K562 (cell line): ENCODE results near the gene R3HDM2. TPM values are rescaled to one million over a fixed set of nuclear protein-coding genes. Genes with fewer than 3 reads are reported as not detected.

Experiments
- ATAC-seq: fragments of 200-7000 bp; cut with Tn5 transposase; 3 replicates; pipeline ENCODE4 v1.9.1; 2020; ENCODE audit warnings: moderate library complexity
- BruUV-seq: library from RNA; stranded (reverse); fragments of 400-500 nt; replicated peaks from 2 replicates; lab custom pipeline; 2021; lab: Mats Ljungman, UMichigan
- CTCF ChIA-PET: fragments of 300-600 bp; formaldehyde crosslinking; extraction: SDS; loops from one replicate; lab custom pipeline; 2021; ENCODE audit warnings: low intra/inter-chr PET ratio; lab: Yijun Ruan, JAX
- POLR2A ChIA-PET: fragments of 300-600, 350-650 bp; sonication (Branson Sonifier 250); formaldehyde crosslinking; extraction: SDS; loops from one replicate; lab custom pipeline; 2021; ENCODE audit warnings: antibody characterized with exemption, inconsistent platforms; lab: Yijun Ruan, JAX
- DNase-seq, 4 experiments: peaks; one replicate each; pipeline versions ENCODE4 v3.0.0 to v3.0.0-alpha.2; 2011 to 2018; ENCODE audit warnings: low spot score in 3 of 4, mixed read lengths in 3 of 4; ENCODE audit errors: extremely low read depth in 1 of 4
- FAIRE-seq: peaks from 2 replicates; lab custom pipeline; 2011; peaks lifted over from hg19 to GRCh38; lab: Jason Lieb, UNC
- H2AFZ ChIP-seq: 2 replicates; pipeline ENCODE4 v1.6.0; 2011; ENCODE audit warnings: low read depth, low read length, control low read depth, inconsistent platforms
- H3K27ac ChIP-seq: fragments of 200-600 bp; 3 replicates; pipeline ENCODE4 v1.8.0; 2011; ENCODE audit warnings: low read depth, mild to moderate bottlenecking, control low read depth, inconsistent platforms, low read length, moderate library complexity, mixed read lengths; ENCODE audit errors: extremely low read depth
- H3K27me3 ChIP-seq, 2 experiments: fragments of 300-600 bp in 1 of 2; 2 replicates in 1 of 2; 3 replicates in 1 of 2; pipeline versions ENCODE4 v1.6.0 to v1.8.0; 2011; ENCODE audit warnings: inconsistent platforms in 2 of 2, low read length in 2 of 2, mild to moderate bottlenecking in 1 of 2, mixed read lengths in 1 of 2, moderate library complexity in 1 of 2; ENCODE audit not compliant: control insufficient read depth in 2 of 2, insufficient read depth in 2 of 2
- H3K36me3 ChIP-seq: fragments of 300-600 bp; 3 replicates; pipeline ENCODE4 v1.8.0; 2011; ENCODE audit warnings: mild to moderate bottlenecking, low read length, inconsistent platforms; ENCODE audit not compliant: control insufficient read depth, insufficient read depth
- H3K4me1 ChIP-seq, 2 experiments: fragments of 200-600 bp in 1 of 2; replicated peaks in 1 of 2; 2 replicates in 1 of 2; 3 replicates in 1 of 2; pipeline versions ENCODE4 v1.5.1 to v1.8.0; 2011; ENCODE audit warnings: inconsistent platforms in 2 of 2, low read length in 2 of 2, mild to moderate bottlenecking in 1 of 2, mixed read lengths in 1 of 2, moderate library complexity in 1 of 2; ENCODE audit not compliant: control insufficient read depth in 2 of 2, insufficient read depth in 2 of 2
- H3K4me2 ChIP-seq: 2 replicates; pipeline ENCODE4 v1.6.1; 2011; ENCODE audit warnings: low read length, control low read depth, inconsistent platforms, mixed read lengths; ENCODE audit not compliant: insufficient read depth
- H3K4me3 ChIP-seq: fragments of 200-600 bp; sonication (generic), shearing (Covaris generic); 2 replicates; pipeline ENCODE4 v1.5.1; 2016; ENCODE audit warnings: control low read depth, inconsistent platforms
- H3K79me2 ChIP-seq: fragments of 200-600 bp; 3 replicates; pipeline ENCODE4 v1.8.0; 2011; ENCODE audit warnings: low read length, inconsistent platforms; ENCODE audit not compliant: control insufficient read depth, insufficient read depth
- H3K9ac ChIP-seq, 2 experiments: 2 replicates each; pipeline versions ENCODE4 v1.6.0 to v1.6.1; 2011; ENCODE audit warnings: low read depth in 2 of 2, low read length in 2 of 2, control low read depth in 1 of 2, inconsistent platforms in 1 of 2, mild to moderate bottlenecking in 1 of 2, mixed read lengths in 1 of 2; ENCODE audit not compliant: insufficient read depth in 1 of 2
- H3K9me1 ChIP-seq: one replicate; pipeline ENCODE4 v1.6.0; 2011; ENCODE audit warnings: inconsistent platforms, mild to moderate bottlenecking, low read length, moderate library complexity; ENCODE audit not compliant: control insufficient read depth, insufficient read depth
- H3K9me3 ChIP-seq: replicated peaks from 2 replicates; pipeline ENCODE4 v1.5.1; 2011; ENCODE audit warnings: low read depth, low read length, inconsistent platforms; ENCODE audit not compliant: control insufficient read depth, insufficient read depth
- H4K20me1 ChIP-seq: replicated peaks from 2 replicates; pipeline ENCODE4 v1.6.1; 2011; ENCODE audit warnings: low read length, inconsistent platforms, mixed read lengths; ENCODE audit not compliant: control insufficient read depth, insufficient read depth
- CBFA2T3 ChIP-seq: fragments of 450-650 bp; IDR thresholded peaks from 2 replicates; pipeline ENCODE4 v1.6.1; 2017
- CEBPZ ChIP-seq: fragments of 150-350 bp; IDR thresholded peaks from 2 replicates; pipeline ENCODE4 v1.6.1; 2014; ENCODE audit warnings: low read depth, mild to moderate bottlenecking, low read length, borderline replicate concordance
- CHD2 ChIP-seq: IDR thresholded peaks from 2 replicates; pipeline ENCODE4 v1.6.1; 2011; ENCODE audit warnings: low read depth, low read length
- EGR1 ChIP-seq: fragments of 450-650 bp; conservative IDR thresholded peaks from 2 replicates; pipeline ENCODE4 v1.6.1; 2017; ENCODE audit warnings: mild to moderate bottlenecking
- HDAC1 ChIP-seq, 2 experiments: fragments of 450-650 bp; IDR thresholded peaks; 2 replicates each; pipeline ENCODE4 v1.6.1; 2016 to 2017; ENCODE audit warnings: inconsistent platforms in 1 of 2, mild to moderate bottlenecking in 1 of 2, moderate library complexity in 1 of 2
- HMGN3 ChIP-seq: IDR thresholded peaks from 2 replicates; pipeline ENCODE4 v1.6.1; 2011; ENCODE audit warnings: borderline replicate concordance, low read depth, mild to moderate bottlenecking, mixed read lengths, low read length; ENCODE audit not compliant: insufficient read length; ENCODE audit errors: extremely low read depth
- KLF10 ChIP-seq: fragments of 250-450 bp; sonication (Bioruptor Pico); IDR thresholded peaks from 2 replicates; pipeline ENCODE4 v1.6.1; 2021; ENCODE audit warnings: matching md5 sums
- LEF1 ChIP-seq: fragments of 450-650 bp; IDR thresholded peaks from 2 replicates; pipeline ENCODE4 v1.6.1; 2016; ENCODE audit warnings: mild to moderate bottlenecking
- NR2C1 ChIP-seq, 2 experiments: fragments of 450-650 bp; IDR thresholded peaks; 2 replicates each; pipeline ENCODE4 v1.6.1; 2017; ENCODE audit warnings: mild to moderate bottlenecking in 2 of 2, antibody characterized with exemption in 1 of 2, inconsistent platforms in 1 of 2, missing compliant biosample characterization in 1 of 2, missing genetic modification characterization in 1 of 2
- PKNOX1 ChIP-seq: fragments of 450-650 bp; IDR thresholded peaks from 2 replicates; pipeline ENCODE4 v1.6.1; 2016
- RBBP5 ChIP-seq: fragments of 200-600 bp; sonication (generic); IDR thresholded peaks from 2 replicates; pipeline ENCODE4 v1.6.1; 2012; ENCODE audit warnings: borderline replicate concordance, mild to moderate bottlenecking, low read length, control low read depth, inconsistent platforms; ENCODE audit not compliant: insufficient read depth, poor library complexity, severe bottlenecking
- U2AF2 ChIP-seq: fragments of 200-400 bp; formaldehyde crosslinking; optimal IDR thresholded peaks from 2 replicates; pipeline ENCODE3; 2017; ENCODE audit warnings: low read depth, mild to moderate bottlenecking, low read length
- ZBTB2 ChIP-seq: fragments of 450-650 bp; IDR thresholded peaks from 2 replicates; pipeline ENCODE4 v1.6.1; 2016; ENCODE audit warnings: antibody characterized with exemption
- ZEB2 ChIP-seq: fragments of 450-650 bp; IDR thresholded peaks from 2 replicates; pipeline ENCODE4 v1.6.1; 2016
- ZNF75A ChIP-seq: fragments of 450-650 bp; formaldehyde crosslinking; IDR thresholded peaks from 2 replicates; pipeline ENCODE4 v1.4.0; 2020; ENCODE audit warnings: mild to moderate bottlenecking
- WGBS: fragments of 100-300 bp; shearing (Covaris generic); methylation state at CpG from one replicate; pipeline ENCODE4 v1.1.6; 2016; ENCODE audit warnings: low coverage, mixed read lengths; ENCODE audit not compliant: insufficient coverage; ENCODE audit errors: missing lambda C conversion rate; 5-methylcytosine and 5-hydroxymethylcytosine counted together
- in situ Hi-C: fragments of 300-500 bp; cut with MboI; formaldehyde crosslinking; loops from 4 replicates; pipeline ENCODE4 v1.15.0; 2018; ENCODE audit warnings: inconsistent platforms, mixed read lengths
- intact Hi-C: fragments of 100-400 bp; cut with micrococcal nuclease; formaldehyde crosslinking; loops from 2 replicates; pipeline ENCODE4 v1.14.2; 2022
- polyA plus RNA-seq, 8 experiments: library from polyadenylated mRNA; depleted of rRNA in 4 of 8; stranded (reverse) in 5 of 8; unstranded in 3 of 8; fragments of >200 nt; fragmentation: Nextera tagmentation in 2 of 8; fragmentation: Illumina TruSeq in 1 of 8; extraction: Ambion mirVana in 2 of 8; extraction: Trizol in 1 of 8; gene quantifications; 2 replicates each; pipeline versions ENCODE4 v1.2.1 to v1.2.3, GENCODE V29; 2011 to 2014; ENCODE audit warnings: inconsistent platforms in 1 of 8, missing spikeins in 1 of 8
- total RNA-seq, 7 experiments: library from RNA; depleted of rRNA in 6 of 7; stranded (reverse); fragments of >200 nt in 6 of 7; fragmentation: Illumina TruSeq in 2 of 7; extraction: Trizol in 2 of 7; gene quantifications; 2 replicates each; pipeline versions ENCODE4 v1.2.1 to v1.2.3, GENCODE V29; 2011 to 2021; ENCODE audit warnings: low replicate concordance in 1 of 7

The R3HDM2 gene
- total and polyA plus RNA-seq, 9 of the 15 experiments (the other 6 are each of a cell fraction or from before 2014, with no cell fraction given): 3.3 to 18.8 (median 9.0) TPM

GRCh38 chr12:57460468-57460784 is 29.6 kb upstream of the R3HDM2 start:
- ChIA-PET POLR2A (interaction anchor here (0.7 to 2.3 kb wide), 4 partner anchors 9 to 175 kb away, joined by 3 to 13 read pairs (median 5); no protein-coding TSS in a partner anchor), CTCF (interaction anchor here (0.6 to 1.9 kb wide), 3 partner anchors 195 to 445 kb away, joined by 3 to 8 read pairs (median 7); no protein-coding TSS in a partner anchor)
- H3K9ac ChIP-seq: peak overlapping the region in 1 of 2 experiments; percentile 77; a peak in 1 of 4 replicates
- H3K9me1 ChIP-seq: no peaks in the 10 kb centered on the region
- BruUV-seq: no TSS peak
- in situ Hi-C loops (no loop called here), intact Hi-C loops (no loop called here)
- ATAC-seq (no peak), DNase-seq (peak in 2 of 4 experiments; percentile 40 to 63), FAIRE-seq (no peak)
- peak overlapping the region; percentile 62 for H3K4me3 ChIP-seq
- no peaks in the 10 kb centered on the region for H3K9me3 ChIP-seq
- 0 out of 5 replicates have a peak, but pooled peaks cover 0 to 6% of the 10 kb centered on the region in 2 experiments for H3K27me3 ChIP-seq
- peaks cover 32 to 53% of the 10 kb centered on the region in 2 experiments for H3K4me1 ChIP-seq
- no peak overlapping the region for H3K27ac ChIP-seq
- H3K4me2 ChIP-seq: peak overlapping the region; percentile 50
- 6% methylated on average over 5 of the region's 6 CpGs for WGBS
- H2AFZ ChIP-seq: no peak overlapping the region
- H4K20me1 ChIP-seq: no peaks in the 10 kb centered on the region
- H3K36me3 ChIP-seq: no peaks in the 10 kb centered on the region
- peaks cover 18% of the 10 kb centered on the region; the same call in 2 of the 3 replicates for H3K79me2 ChIP-seq
- TF ChIP-seq PKNOX1: 0 out of 2 replicates have a peak, but pooled peaks have one; percentile 10
- TF ChIP-seq ZEB2: 0 out of 2 replicates have a peak, but pooled peaks have one; percentile 42
- TF ChIP-seq NR2C1 (IDR thresholded peaks at IDR 0.05): peak; percentile 39; the same call in 1 of the 2 replicates
- no peak for TF ChIP-seq NR2C1 (tag; IDR thresholded peaks at IDR 0.05)
- TF ChIP-seq CEBPZ: no peak
- 0 out of 2 replicates have a peak, but pooled peaks have one; percentile 47 for TF ChIP-seq ZBTB2
- TF ChIP-seq HDAC1 (IDR thresholded peaks at IDR 0.05): peak in 1 of 2 experiments; percentile 32; a peak in 1 of 4 replicates
- no peak for TF ChIP-seq LEF1
- no peak for TF ChIP-seq ZNF75A (CRISPR knock-in tag)
- 0 out of 2 replicates have a peak, but pooled peaks have one; percentile 11 for TF ChIP-seq CBFA2T3
- no peak for TF ChIP-seq KLF10
- TF ChIP-seq U2AF2: no peak
- no peak for TF ChIP-seq HMGN3
- TF ChIP-seq RBBP5: peak; percentile 30
- TF ChIP-seq EGR1: 0 out of 2 replicates have a peak, but pooled peaks have one; percentile 21
- TF ChIP-seq CHD2: no peak
